GM12801 (cell line): Measurements from ENCODE around the gene RAD18.

Experiments used
- TF ChIP-seq, protein P1 (sequence below): IDR thresholded peaks from one replicate; pipeline ENCODE4 v1.5.1; 2011; ENCODE audit warnings: control low read depth; ENCODE audit not compliant: insufficient read length; ENCODE audit errors: extremely low read depth

The RAD18 gene

DNA sequence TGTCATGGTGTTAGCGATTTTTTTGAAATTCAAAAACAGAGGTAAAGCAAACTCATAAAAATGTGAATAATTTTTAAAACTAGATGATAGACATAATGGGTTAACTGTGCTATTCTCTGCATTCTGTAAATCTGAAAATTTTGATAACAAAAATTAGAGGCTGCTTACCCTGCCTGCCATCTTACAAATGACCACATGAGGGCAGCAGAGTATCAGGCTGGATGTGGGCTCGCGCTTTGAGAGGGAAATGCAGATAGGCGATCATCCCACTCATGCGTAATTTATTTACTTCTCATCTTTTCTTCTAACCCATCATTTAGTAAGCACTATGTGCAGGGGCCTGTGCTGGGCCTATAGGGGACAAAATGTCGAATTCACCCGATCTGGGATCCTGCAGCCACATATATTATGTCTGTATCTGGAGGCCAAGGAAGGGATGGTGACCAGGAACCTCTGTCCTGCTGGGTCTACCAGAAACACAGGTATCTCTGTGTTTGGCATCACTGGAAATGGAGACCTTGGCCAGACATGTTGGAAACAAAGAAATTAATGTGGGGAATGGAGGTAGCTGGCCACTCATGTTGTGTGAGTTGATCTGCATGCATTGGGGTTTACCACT, 7.8 kb upstream of the RAD18 start:
- TF ChIP-seq, protein P1, sequence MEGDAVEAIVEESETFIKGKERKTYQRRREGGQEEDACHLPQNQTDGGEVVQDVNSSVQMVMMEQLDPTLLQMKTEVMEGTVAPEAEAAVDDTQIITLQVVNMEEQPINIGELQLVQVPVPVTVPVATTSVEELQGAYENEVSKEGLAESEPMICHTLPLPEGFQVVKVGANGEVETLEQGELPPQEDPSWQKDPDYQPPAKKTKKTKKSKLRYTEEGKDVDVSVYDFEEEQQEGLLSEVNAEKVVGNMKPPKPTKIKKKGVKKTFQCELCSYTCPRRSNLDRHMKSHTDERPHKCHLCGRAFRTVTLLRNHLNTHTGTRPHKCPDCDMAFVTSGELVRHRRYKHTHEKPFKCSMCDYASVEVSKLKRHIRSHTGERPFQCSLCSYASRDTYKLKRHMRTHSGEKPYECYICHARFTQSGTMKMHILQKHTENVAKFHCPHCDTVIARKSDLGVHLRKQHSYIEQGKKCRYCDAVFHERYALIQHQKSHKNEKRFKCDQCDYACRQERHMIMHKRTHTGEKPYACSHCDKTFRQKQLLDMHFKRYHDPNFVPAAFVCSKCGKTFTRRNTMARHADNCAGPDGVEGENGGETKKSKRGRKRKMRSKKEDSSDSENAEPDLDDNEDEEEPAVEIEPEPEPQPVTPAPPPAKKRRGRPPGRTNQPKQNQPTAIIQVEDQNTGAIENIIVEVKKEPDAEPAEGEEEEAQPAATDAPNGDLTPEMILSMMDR = no peak

DNA sequence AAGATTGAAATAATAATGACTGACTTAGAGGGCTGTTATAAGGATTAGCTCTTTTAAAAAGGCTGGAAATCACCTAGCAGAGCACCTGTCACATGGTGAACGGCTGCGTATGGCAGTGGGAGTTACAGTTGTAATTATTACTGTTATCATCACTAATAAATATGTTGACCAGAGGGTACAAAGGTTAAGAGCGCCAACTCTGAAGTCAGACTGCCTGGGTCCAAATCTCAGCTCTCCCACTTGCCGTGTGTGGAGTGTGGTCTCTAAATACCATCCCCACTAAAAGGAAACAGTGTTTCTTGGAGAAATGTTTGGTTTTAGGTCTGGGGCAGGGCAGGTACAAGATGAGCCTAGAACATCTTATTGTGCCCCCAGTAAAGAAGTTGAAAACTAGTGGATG, 6.0 kb upstream of the RAD18 start:
- TF ChIP-seq, protein P1 = no peak

DNA sequence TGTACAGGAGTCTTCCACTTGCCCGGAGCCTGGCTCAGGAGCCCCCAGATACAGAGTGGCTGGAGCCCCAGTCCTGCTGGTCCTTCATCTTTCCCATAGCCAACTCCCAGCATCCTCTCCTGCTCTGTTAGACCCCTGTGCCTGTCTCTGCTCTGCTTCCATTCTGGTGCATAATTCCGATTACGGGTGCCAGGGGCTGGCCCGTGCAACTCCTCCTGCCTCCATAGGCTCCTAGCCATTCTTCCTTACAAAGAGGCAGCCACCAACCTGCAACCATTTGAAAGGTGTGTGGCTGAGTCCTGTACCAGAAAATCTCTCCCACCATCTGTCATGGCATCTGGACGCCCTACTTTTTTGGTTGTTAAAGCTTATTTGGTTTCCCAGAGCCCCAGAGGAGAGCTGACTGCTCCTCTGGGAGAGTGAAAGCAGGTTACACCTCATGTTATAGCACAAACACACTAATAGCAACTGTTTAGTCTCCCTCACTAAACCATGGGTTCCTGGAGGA, 5.2 kb upstream of the RAD18 start:
- TF ChIP-seq, protein P1 = no peak

DNA sequence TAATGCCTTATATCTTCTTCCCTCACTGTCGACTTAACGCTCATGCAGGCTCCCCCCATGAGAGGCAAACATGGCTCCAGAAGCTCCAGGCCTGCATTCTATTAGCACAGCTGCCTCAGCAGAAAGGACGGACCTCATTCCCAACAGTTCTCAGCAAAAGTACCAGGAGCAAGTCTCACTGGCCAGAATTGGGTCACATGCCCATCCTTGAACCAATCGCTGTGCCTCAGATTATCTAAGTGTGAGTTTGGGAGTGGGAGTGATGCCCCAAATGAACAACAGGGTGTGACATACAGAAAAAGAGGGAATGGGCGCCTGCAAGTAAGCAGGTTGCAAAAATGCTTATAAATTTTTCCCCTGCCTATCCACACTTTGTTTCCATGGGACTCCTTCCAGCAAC, 4.3 kb upstream of the RAD18 start:
- TF ChIP-seq, protein P1 = no peak

DNA sequence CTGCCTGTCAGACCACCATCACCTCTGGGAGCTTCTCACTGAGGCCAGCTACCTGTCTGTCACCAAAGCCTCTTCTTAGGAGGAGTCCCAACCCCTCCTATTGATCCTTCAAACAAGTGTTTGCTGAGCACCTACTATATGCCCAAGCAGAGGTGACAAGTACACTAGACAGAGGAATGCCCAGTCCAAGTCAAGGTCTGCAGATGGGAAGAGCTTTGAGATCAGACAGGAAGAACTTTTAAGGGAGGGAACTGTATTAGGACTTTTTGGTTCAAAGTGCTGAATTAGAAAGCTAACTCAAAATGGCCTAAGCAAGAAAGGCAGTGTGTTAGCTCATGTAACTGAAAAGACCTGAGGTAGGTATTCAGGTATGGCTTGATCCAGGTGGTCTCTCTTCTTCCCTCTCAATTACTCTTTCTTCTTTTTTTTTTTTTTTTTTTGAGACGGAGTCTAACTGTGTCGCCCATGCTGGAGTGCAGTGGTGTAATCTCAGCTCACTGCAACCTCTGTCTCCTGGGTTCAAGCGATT, 3.6 kb upstream of the RAD18 start:
- TF ChIP-seq, protein P1 = no peak

DNA sequence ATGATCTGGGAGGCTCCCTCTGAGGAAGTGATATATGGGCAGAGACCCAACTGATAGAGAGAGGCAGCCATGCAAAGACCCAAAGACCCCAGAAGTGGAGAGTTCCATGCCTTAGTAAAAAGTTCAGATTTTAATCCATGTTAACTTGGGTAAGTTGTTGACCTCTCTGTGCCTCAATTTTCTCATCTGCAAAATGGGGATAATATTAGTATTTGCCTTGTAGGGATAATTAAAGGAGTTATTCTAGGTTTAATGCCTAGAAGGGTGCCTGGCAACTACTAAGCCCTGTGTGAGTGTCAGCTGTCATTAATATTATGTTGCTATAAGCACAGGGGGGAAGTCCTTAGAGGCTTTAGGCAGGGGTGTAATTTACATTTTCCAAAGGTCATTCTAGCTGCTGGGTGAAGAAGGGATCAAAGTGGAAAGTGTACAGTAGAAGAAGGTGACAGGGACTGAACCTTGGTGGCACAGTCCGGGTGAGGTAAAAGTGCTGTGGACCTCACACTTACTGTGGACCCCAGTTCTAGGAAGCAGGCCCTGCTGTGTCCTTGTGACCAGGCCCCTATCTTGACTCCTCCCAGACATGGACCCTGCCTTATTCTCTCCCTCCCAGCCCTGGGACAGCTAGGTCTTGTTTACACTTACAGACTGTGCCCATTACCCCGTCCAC, 3.0 kb upstream of the RAD18 start:
- TF ChIP-seq, protein P1 = no peak

DNA sequence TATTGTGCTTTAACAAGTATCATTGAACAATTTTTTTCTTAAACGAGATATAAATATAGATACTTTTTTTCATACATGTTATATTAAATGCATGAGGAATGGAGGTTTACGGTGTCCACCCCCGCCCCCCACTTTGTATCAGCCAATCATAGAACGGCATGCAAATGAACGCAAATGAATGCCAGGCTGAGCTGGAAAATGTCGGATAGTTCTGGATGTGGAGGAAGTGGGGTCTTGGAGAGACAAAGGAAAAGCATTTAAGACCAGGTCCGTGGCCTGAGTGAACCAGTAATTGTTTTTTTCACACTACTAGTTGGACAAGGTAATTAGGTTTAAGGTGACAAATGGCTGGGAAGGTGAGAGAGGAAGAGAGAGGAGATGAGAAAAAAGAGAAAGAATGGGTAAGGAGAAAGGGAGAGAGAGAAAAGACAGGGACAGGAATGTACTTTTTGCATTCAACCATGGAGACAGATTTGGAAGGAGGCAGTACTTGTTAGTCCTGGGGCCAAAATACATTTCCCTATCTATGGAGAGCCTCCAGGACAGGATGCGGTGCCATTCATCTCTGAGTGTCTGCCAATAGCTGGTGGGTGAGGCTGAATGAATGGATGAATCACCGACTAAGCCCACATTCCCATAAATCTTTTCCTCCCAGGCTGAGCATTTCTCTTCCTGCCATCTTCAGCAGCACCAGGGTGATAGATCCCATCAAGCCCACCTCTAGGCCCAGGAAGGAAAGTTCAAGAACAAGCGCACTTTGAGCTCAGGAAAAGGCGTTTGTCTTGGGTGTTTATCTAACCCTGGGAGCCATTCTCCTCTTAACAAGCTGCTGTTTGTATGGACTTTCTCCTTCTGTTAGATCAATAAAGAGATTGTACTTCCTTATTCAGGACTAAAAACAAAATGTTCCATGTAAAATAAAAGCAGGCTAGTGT, 1.4 kb upstream of the RAD18 start:
- TF ChIP-seq, protein P1 = no peak
